GM12891 (cell line): ENCODE data around the gene ANKDD1A.

Experiments
- POLR2A ChIP-seq: IDR thresholded peaks from 2 replicates; pipeline ENCODE4 v1.6.1; 2011; ENCODE audit warnings: low read depth, low read length, control low read depth
- POLR2AphosphoS5 ChIP-seq: IDR thresholded peaks from 2 replicates; pipeline ENCODE4 v1.6.1; 2011; ENCODE audit warnings: low read depth, low read length, control low read depth
- POU2F2 ChIP-seq: IDR thresholded peaks from 2 replicates; pipeline ENCODE4 v1.6.1; 2011; ENCODE audit warnings: low read depth, mild to moderate bottlenecking, control low read depth, low read length, moderate library complexity
- SPI1 ChIP-seq: IDR thresholded peaks from 2 replicates; pipeline ENCODE4 v1.6.1; 2011; ENCODE audit warnings: low read depth, low read length, control low read depth
- TAF1 ChIP-seq: IDR thresholded peaks from 2 replicates; pipeline ENCODE4 v1.6.1; 2011; ENCODE audit warnings: low read depth, low read length, control low read depth

GRCh38 chr15:64938192-64938591, 26.5 kb downstream of the ANKDD1A start:
- no peak for TF ChIP-seq POLR2AphosphoS5
- TF ChIP-seq POLR2A = no peak
- TF ChIP-seq SPI1 = no peak
- no peak for TF ChIP-seq TAF1
- no peak for TF ChIP-seq POU2F2
